Transverse colon (tissue), 4 donors: ENCODE measurements around the gene SUSD6. TPM values are rescaled to one million over a fixed set of nuclear protein-coding genes. Genes with fewer than 3 reads are reported as not detected.

Source experiments
- DNase-seq: peaks from one replicate; pipeline ENCODE4 v3.0.0-alpha.2; 2019
- H3K27ac ChIP-seq, 4 donors: fragments of 200-600 bp; sonication (generic); 2 replicates each; pipeline ENCODE4 v1.5.1; 2016 to 2018; ENCODE audit warnings: inconsistent platforms in 4 of 4
- H3K27me3 ChIP-seq: fragments of 200-600 bp; sonication (generic); 2 replicates; pipeline ENCODE4 v1.5.1; 2017; ENCODE audit warnings: inconsistent platforms
- H3K36me3 ChIP-seq, 4 donors: fragments of 200-600 bp; sonication (generic); 2 replicates each; pipeline ENCODE4 v1.5.1; 2017 to 2019; ENCODE audit warnings: inconsistent platforms in 4 of 4
- H3K4me1 ChIP-seq, 4 donors: fragments of 200-600 bp; sonication (generic); 2 replicates each; pipeline ENCODE4 v1.5.1; 2017 to 2020; ENCODE audit warnings: inconsistent platforms in 4 of 4
- H3K4me3 ChIP-seq, 4 donors: fragments of 200-600 bp; sonication (generic); 1 replicate in 1 of 4; 2 replicates in 3 of 4; pipeline versions ENCODE4 v1.5.1 to v1.6.1; 2017 to 2019; ENCODE audit warnings: inconsistent platforms in 4 of 4
- H3K9me3 ChIP-seq, 2 donors: fragments of 200-600 bp; sonication (generic); 2 replicates each; pipeline ENCODE4 v1.5.1; 2017 to 2019; ENCODE audit warnings: inconsistent platforms in 2 of 2
- CTCF ChIP-seq, 5 experiments: fragments of 200-600 bp in 3 of 5; fragments of 450-650 bp in 2 of 5; sonication (generic) in 3 of 5; IDR thresholded peaks; 1 replicate in 2 of 5; 2 replicates in 3 of 5; pipeline ENCODE4 v1.5.1; 2016 to 2017; ENCODE audit warnings: antibody characterized with exemption in 5 of 5, inconsistent platforms in 3 of 5, mild to moderate bottlenecking in 2 of 5, moderate library complexity in 1 of 5
- EP300 ChIP-seq: sonication (generic); formaldehyde crosslinking; IDR thresholded peaks from one replicate; pipeline ENCODE4 v1.6.1; 2017; ENCODE audit warnings: antibody characterized with exemption, low read depth
- POLR2A ChIP-seq: fragments of 450-650 bp; IDR thresholded peaks from one replicate; pipeline ENCODE4 v1.6.1; 2016; ENCODE audit warnings: antibody characterized with exemption, mild to moderate bottlenecking, moderate library complexity
- POLR2AphosphoS5 ChIP-seq, 3 donors: sonication (generic); formaldehyde crosslinking; IDR thresholded peaks; one replicate each; pipeline ENCODE4 v1.6.1; 2016; ENCODE audit warnings: antibody characterized with exemption in 3 of 3
- WGBS, 2 donors: methylation state at CpG; one replicate each; pipeline ENCODE4 v1.1.5; 2018; ENCODE audit warnings: low coverage in 1 of 2; 5-methylcytosine and 5-hydroxymethylcytosine counted together
- in situ Hi-C, 4 donors: fragments of 200-750 bp; cut with MboI; loops; one replicate each; pipeline versions ENCODE4 v1.15.0 to v1.15.1; 2017; ENCODE audit warnings: low sequenced_read_pairs in 3 of 4, low pct_ligation_motif_present in 1 of 4, low pct_unique_long_range_greater_than_20kb in 1 of 4
- intact Hi-C: fragments of 100-400 bp; cut with DNase I; formaldehyde crosslinking; loops from one replicate; pipeline ENCODE4 v1.15.1; 2023; ENCODE audit warnings: low total_unique reads
- total RNA-seq, 4 donors: library from RNA; depleted of rRNA; stranded (reverse); fragments of >200 nt; gene quantifications; one replicate each; pipeline ENCODE4 v1.1.0, GENCODE V29; 2016

The SUSD6 gene
- total RNA-seq, 4 donors from 2014 or later, result 29.1 to 159 (median 95.0) TPM

- Histone ChIP-seq H3K27ac (no peak overlapping the region), H3K27me3 (no peaks in the 10 kb centered on the region), H3K36me3 (peaks cover 0 to 39% (median 18%) of the 10 kb centered on the region in 4 donors), H3K4me1 (peaks cover 17 to 43% (median 32%) of the 10 kb centered on the region in 4 donors), H3K9me3 (no peaks in the 10 kb centered on the region), H3K4me3 (no peak overlapping the region)
- TF ChIP-seq POLR2AphosphoS5 (IDR thresholded peaks at IDR 0.05) (no peak), CTCF (IDR thresholded peaks at IDR 0.05) (peak in 3 of 5 experiments; percentile 18 to 40 (median 21)), POLR2A (no peak), EP300 (no peak)
- intact Hi-C loops (no loop called here), in situ Hi-C loops (no loop called here)
- WGBS, 2 donors, result 83 to 94% methylated on average over 5 to 12 of the region's 12 CpGs
- DNase-seq, result peak; percentile 29
Measured at GRCh38 chr14:69708586-69709560, 97.5 kb downstream of the SUSD6 start.

- DNase-seq, result no peak
- Histone ChIP-seq H3K36me3 (peaks cover 0 to 28% (median 12%) of the 10 kb centered on the region in 4 donors), H3K4me3 (no peak overlapping the region), H3K9me3 (no peaks in the 10 kb centered on the region), H3K27me3 (no peaks in the 10 kb centered on the region), H3K27ac (peak overlapping the region; percentile 55 to 73 (median 65)), H3K4me1 (peaks cover 17 to 46% (median 35%) of the 10 kb centered on the region in 4 donors)
- intact Hi-C loops, result no loop called here
- in situ Hi-C loops, result no loop called here
- TF ChIP-seq POLR2AphosphoS5 (IDR thresholded peaks at IDR 0.05) (no peak), POLR2A (no peak), CTCF (IDR thresholded peaks at IDR 0.05) (no peak), EP300 (no peak)
- WGBS, 2 donors, result 63 to 72% methylated on average over 1 of the region's 1 CpG
Measured at GRCh38 chr14:69710378-69710777, 99.0 kb downstream of the SUSD6 start.

DNA sequence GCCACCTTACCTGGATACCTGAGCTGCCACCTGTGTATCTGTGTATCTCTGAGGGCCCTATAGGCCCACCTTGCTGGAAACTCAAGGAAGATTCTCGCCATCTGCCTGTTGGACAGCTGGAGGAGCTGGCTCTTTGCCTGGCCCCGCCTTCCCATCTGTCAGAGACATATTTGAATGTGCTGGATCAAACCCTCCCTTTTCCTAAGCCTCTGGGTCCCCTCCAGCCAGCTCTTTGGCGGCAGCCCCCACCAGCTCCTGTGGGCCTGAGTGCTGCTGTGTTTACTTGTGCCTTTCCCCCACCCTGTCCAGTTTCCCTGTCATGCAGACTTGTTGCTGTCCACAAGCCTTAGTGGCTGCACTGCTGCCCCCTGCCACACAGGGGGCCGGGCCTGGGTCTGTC, 99.7 kb downstream of the SUSD6 start:
- peak; percentile 17 to 69 (median 45) for TF ChIP-seq POLR2AphosphoS5 (IDR thresholded peaks at IDR 0.05)
- no peak for TF ChIP-seq POLR2A
- no peak overlapping the region for H3K4me3 ChIP-seq
- intact Hi-C loops (no loop called here), in situ Hi-C loops (no loop called here)
- 46 to 64% methylated on average over 2 to 4 of the region's 4 CpGs for WGBS, 2 donors
- H3K27ac ChIP-seq, result peak overlapping the region; percentile 55 to 73 (median 65)
- H3K9me3 ChIP-seq, result no peaks in the 10 kb centered on the region
- peak; percentile 64 for DNase-seq
- H3K4me1 ChIP-seq, result peaks cover 17 to 49% (median 39%) of the 10 kb centered on the region in 4 donors
- H3K36me3 ChIP-seq, result peaks cover 0 to 28% (median 9%) of the 10 kb centered on the region in 4 donors
- no peaks in the 10 kb centered on the region for H3K27me3 ChIP-seq

- WGBS, 2 donors, result 63% methylated on average over 1 of the region's 1 CpG; no CpG with 5 or more reads in 1 of the 2 donors
- H3K36me3 ChIP-seq, result peaks cover 0 to 28% (median 8%) of the 10 kb centered on the region in 4 donors
- peak overlapping the region; percentile 55 to 73 (median 65) for H3K27ac ChIP-seq
- H3K4me1 ChIP-seq, result peaks cover 17 to 53% (median 42%) of the 10 kb centered on the region in 4 donors
- no peak overlapping the region for H3K4me3 ChIP-seq
- no peak for TF ChIP-seq POLR2AphosphoS5 (IDR thresholded peaks at IDR 0.05)
- TF ChIP-seq EP300, result no peak
- no peak for TF ChIP-seq POLR2A
- TF ChIP-seq CTCF (IDR thresholded peaks at IDR 0.05), result no peak
- no peak for DNase-seq
- intact Hi-C loops, result no loop called here
- H3K9me3 ChIP-seq, result no peaks in the 10 kb centered on the region
- in situ Hi-C loops, result no loop called here
- H3K27me3 ChIP-seq, result no peaks in the 10 kb centered on the region
Measured at GRCh38 chr14:69711477-69711876, 100.1 kb downstream of the SUSD6 start.
